NT2/D1 (cell line): Measurements from ENCODE around the gene IBTK.

ENCODE experiments used
- SUZ12 ChIP-seq: IDR thresholded peaks from 2 replicates; pipeline ENCODE4 v1.6.1; 2011; ENCODE audit not compliant: insufficient read length, insufficient read depth; ENCODE audit errors: extremely low read depth
- YY1 ChIP-seq: IDR thresholded peaks from 2 replicates; pipeline ENCODE4 v1.6.1; 2011; ENCODE audit not compliant: insufficient read length, insufficient read depth
- ZNF274 ChIP-seq: IDR thresholded peaks from 2 replicates; pipeline ENCODE4 v1.6.1; 2011; ENCODE audit warnings: mild to moderate bottlenecking, low read depth, low read length

DNA sequence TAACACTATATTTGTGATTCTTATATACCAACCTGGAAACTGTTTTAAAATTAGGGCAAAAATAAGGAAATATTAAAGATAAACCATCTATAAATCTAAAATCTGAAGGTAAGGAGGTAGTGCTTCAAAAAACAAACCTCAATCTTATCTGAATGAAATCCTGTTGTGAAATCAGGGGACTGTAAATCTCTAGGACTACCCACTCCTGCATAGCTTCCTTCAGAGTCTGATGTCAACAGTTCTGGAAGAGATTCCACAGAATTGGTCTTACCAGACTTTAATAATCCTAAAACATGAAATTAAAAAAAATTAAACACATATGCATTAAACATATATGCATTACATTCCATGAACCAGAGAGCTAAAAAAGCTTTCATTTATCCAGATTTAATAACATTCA, 51.4 kb downstream of the IBTK start:
- no peak for TF ChIP-seq YY1
- no peak for TF ChIP-seq ZNF274
- no peak for TF ChIP-seq SUZ12
